Lung (tissue), 12 donors: ENCODE data around the gene ZNF219. TPM values are rescaled to one million over a fixed set of nuclear protein-coding genes. Genes with fewer than 3 reads are reported as not detected.

ENCODE experiments used
- ATAC-seq: fragments of 200-7000 bp; cut with Tn5 transposase; one replicate; pipeline ENCODE4 v1.9.1; 2020; ENCODE audit warnings: moderate number of reproducible peaks; ENCODE audit not compliant: insufficient read depth, low FRiP score
- DNase-seq, 3 donors: peaks; one replicate each; pipeline ENCODE4 v3.0.0-alpha.2; 2013 to 2017
- H3K27ac ChIP-seq, 2 donors: one replicate each; pipeline ENCODE4 v1.5.1; 2013; ENCODE audit warnings: mild to moderate bottlenecking in 2 of 2, moderate library complexity in 2 of 2, control low read depth in 1 of 2, inconsistent platforms in 1 of 2, low read depth in 1 of 2, low read length in 1 of 2
- H3K27me3 ChIP-seq, 3 donors: one replicate each; pipeline ENCODE4 v1.5.1; 2013; ENCODE audit warnings: low read length in 2 of 3; ENCODE audit not compliant: control insufficient read depth in 3 of 3, insufficient read depth in 3 of 3
- H3K36me3 ChIP-seq, 4 donors: one replicate each; pipeline ENCODE4 v1.5.1; 2013; ENCODE audit warnings: low read length in 4 of 4, mild to moderate bottlenecking in 1 of 4, moderate library complexity in 1 of 4; ENCODE audit not compliant: control insufficient read depth in 4 of 4, insufficient read depth in 4 of 4
- H3K4me1 ChIP-seq, 5 donors: one replicate each; pipeline ENCODE4 v1.5.1; 2013; ENCODE audit warnings: low read length in 5 of 5, mild to moderate bottlenecking in 2 of 5, moderate library complexity in 1 of 5; ENCODE audit not compliant: control insufficient read depth in 5 of 5, insufficient read depth in 5 of 5
- H3K4me3 ChIP-seq: one replicate; pipeline ENCODE4 v1.5.1; 2013; ENCODE audit warnings: mild to moderate bottlenecking, control low read depth, moderate library complexity
- H3K9ac ChIP-seq, 2 donors: one replicate each; pipeline ENCODE4 v1.5.1; 2013; ENCODE audit warnings: low read length in 2 of 2, control low read depth in 1 of 2; ENCODE audit not compliant: insufficient read depth in 1 of 2
- H3K9me3 ChIP-seq, 4 donors: one replicate each; pipeline ENCODE4 v1.5.1; 2013; ENCODE audit warnings: low read length in 3 of 4, mild to moderate bottlenecking in 1 of 4, moderate library complexity in 1 of 4; ENCODE audit not compliant: control insufficient read depth in 4 of 4, insufficient read depth in 3 of 4
- WGBS, 2 donors: extraction: QIAGEN DNeasy Blood & Tissue Kit; methylation state at CpG; one replicate each; pipeline ENCODE4 v1.1.7; 2013; 5-methylcytosine and 5-hydroxymethylcytosine counted together
- polyA plus RNA-seq, 2 donors: library from polyadenylated mRNA; stranded (reverse); fragments of 200-250 nt; gene quantifications; one replicate each; pipeline ENCODE4 v1.2.1, GENCODE V29; 2013
- total RNA-seq, 2 donors: library from RNA; depleted of rRNA in 1 of 2; stranded (reverse); fragments of >200 nt in 1 of 2; gene quantifications; one replicate each; pipeline ENCODE4 v1.2.1, GENCODE V29; 2014 to 2021
- TF ChIP-seq, protein P1 (sequence below): IDR thresholded peaks from 2 replicates; pipeline ENCODE4 v1.5.1; 2012; ENCODE audit warnings: mild to moderate bottlenecking; ENCODE audit errors: control extremely low read depth, extremely low read depth
- donor health status: control.
- donor health status: control.
- donor health status: Bipolar disorder and iron deficiency.
- donor health status: healthy.
- donor health status: DM: yes; HTN: yes; CAD: no.

ZNF219 gene
- total and polyA plus RNA-seq, 4 donors, result 8.0 to 48.5 (median 30.0) TPM

- no peak overlapping the region for H3K4me3 ChIP-seq
- TF ChIP-seq, protein P1, sequence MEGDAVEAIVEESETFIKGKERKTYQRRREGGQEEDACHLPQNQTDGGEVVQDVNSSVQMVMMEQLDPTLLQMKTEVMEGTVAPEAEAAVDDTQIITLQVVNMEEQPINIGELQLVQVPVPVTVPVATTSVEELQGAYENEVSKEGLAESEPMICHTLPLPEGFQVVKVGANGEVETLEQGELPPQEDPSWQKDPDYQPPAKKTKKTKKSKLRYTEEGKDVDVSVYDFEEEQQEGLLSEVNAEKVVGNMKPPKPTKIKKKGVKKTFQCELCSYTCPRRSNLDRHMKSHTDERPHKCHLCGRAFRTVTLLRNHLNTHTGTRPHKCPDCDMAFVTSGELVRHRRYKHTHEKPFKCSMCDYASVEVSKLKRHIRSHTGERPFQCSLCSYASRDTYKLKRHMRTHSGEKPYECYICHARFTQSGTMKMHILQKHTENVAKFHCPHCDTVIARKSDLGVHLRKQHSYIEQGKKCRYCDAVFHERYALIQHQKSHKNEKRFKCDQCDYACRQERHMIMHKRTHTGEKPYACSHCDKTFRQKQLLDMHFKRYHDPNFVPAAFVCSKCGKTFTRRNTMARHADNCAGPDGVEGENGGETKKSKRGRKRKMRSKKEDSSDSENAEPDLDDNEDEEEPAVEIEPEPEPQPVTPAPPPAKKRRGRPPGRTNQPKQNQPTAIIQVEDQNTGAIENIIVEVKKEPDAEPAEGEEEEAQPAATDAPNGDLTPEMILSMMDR, result no peak
- DNase-seq, result no peak
- ATAC-seq, result no peak
- no peak overlapping the region for H3K27ac ChIP-seq
- no peaks in the 10 kb centered on the region for H3K9me3 ChIP-seq
- no peaks in the 10 kb centered on the region for H3K27me3 ChIP-seq
- H3K4me1 ChIP-seq, result no peaks in the 10 kb centered on the region
- no peak overlapping the region for H3K9ac ChIP-seq
- WGBS, 2 donors, result 52 to 69% methylated on average over 6 of the region's 6 CpGs
- no peaks in the 10 kb centered on the region for H3K36me3 ChIP-seq
Measured at GRCh38 chr14:21120686-21121085, 22.2 kb upstream of the ZNF219 start.

GRCh38 chr14:21118933-21119332, 20.5 kb upstream of the ZNF219 start:
- no peak overlapping the region for H3K9ac ChIP-seq
- TF ChIP-seq, protein P1, result no peak
- no peak overlapping the region for H3K27ac ChIP-seq
- no peaks in the 10 kb centered on the region for H3K27me3 ChIP-seq
- H3K4me1 ChIP-seq, result no peaks in the 10 kb centered on the region
- no peak overlapping the region for H3K4me3 ChIP-seq
- H3K36me3 ChIP-seq, result no peaks in the 10 kb centered on the region
- 95 to 98% methylated on average over 3 of the region's 3 CpGs for WGBS, 2 donors
- DNase-seq (no peak), ATAC-seq (no peak)
- no peaks in the 10 kb centered on the region for H3K9me3 ChIP-seq

DNA sequence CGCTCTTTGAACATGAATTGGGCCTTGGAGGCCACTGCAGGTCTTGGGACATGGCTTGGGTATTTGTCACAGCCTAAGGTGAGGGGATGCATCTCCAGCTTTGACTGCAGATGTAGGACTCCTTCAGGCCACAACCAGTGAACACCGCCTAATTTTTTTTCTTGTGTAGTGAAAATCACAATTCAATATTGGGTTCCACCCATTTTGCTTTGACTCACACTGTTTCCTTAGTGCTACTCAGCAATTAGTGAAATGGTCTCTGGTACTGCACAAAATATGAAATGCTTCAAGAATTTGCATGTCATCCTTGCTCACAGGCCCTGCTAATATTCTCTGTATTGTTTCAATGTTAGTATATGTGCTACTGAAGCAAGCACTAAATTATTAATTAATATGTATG, 14.9 kb upstream of the ZNF219 start:
- Histone ChIP-seq H3K4me1 (no peaks in the 10 kb centered on the region), H3K9ac (no peak overlapping the region), H3K27ac (no peak overlapping the region), H3K4me3 (no peak overlapping the region), H3K27me3 (no peaks in the 10 kb centered on the region), H3K36me3 (no peaks in the 10 kb centered on the region), H3K9me3 (no peaks in the 10 kb centered on the region)
- no peak for ATAC-seq
- no peak for DNase-seq
- 96 to 100% methylated on average over 2 of the region's 2 CpGs for WGBS, 2 donors
- TF ChIP-seq, protein P1, result no peak

DNA sequence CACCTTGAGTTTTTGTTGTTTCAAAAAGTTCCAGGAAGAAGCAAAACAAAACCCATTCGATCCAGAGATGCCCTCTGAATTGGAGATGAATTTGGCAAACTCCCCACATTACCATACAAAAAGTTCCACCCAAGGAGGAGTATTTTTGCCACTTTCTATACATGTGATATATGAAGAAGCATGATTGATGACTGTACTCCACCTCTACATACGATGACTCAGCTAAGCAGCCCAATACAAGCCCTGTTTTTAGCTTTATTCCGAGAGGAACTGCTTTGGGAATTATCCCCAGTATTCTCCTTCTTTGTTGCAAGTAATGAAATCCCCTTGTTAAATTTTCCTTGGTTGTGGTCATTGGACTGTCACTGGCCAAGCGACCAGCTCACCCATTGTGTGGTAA, 13.8 kb upstream of the ZNF219 start:
- TF ChIP-seq, protein P1, result no peak
- H3K9ac ChIP-seq, result no peak overlapping the region
- DNase-seq (no peak), ATAC-seq (no peak)
- H3K4me1 ChIP-seq, result peaks cover 0 to 3% (median 0%) of the 10 kb centered on the region in 5 donors
- H3K4me3 ChIP-seq, result no peak overlapping the region
- 81 to 92% methylated on average over 4 of the region's 4 CpGs for WGBS, 2 donors
- H3K27me3 ChIP-seq, result no peaks in the 10 kb centered on the region
- no peaks in the 10 kb centered on the region for H3K9me3 ChIP-seq
- no peaks in the 10 kb centered on the region for H3K36me3 ChIP-seq
- H3K27ac ChIP-seq, result no peak overlapping the region
